Naive B cell (primary cell): Measurements from ENCODE around the gene TBL1X. TPM values are rescaled to one million over a fixed set of nuclear protein-coding genes. Genes with fewer than 3 reads are reported as not detected.

Experiments
- ATAC-seq, 2 donors: fragments of 150-1000 bp; cut with Tn5 transposase; 2 replicates each; pipeline ENCODE4 v1.10.0; 2021; ENCODE audit warnings: low read depth in 2 of 2, mild to moderate bottlenecking in 2 of 2, moderate library complexity in 2 of 2
- DNase-seq: peaks from one replicate; pipeline ENCODE4 v3.0.0; 2022
- H3K27ac Mint-ChIP-seq, 6 donors: one replicate each; pipeline ENCODE4 v1.8.0; 2020 to 2022; ENCODE audit warnings: mild to moderate bottlenecking in 6 of 6, mixed read lengths in 6 of 6, moderate library complexity in 5 of 6, inconsistent platforms in 2 of 6
- H3K27me3 Mint-ChIP-seq, 3 donors: one replicate each; pipeline ENCODE4 v1.8.0; 2021 to 2022; ENCODE audit warnings: mixed read lengths in 3 of 3, mild to moderate bottlenecking in 1 of 3
- H3K36me3 Mint-ChIP-seq, 2 donors: one replicate each; pipeline ENCODE4 v1.8.0; 2020 to 2022; ENCODE audit warnings: mixed read lengths in 2 of 2, inconsistent platforms in 1 of 2, mild to moderate bottlenecking in 1 of 2
- H3K4me1 Mint-ChIP-seq, 3 donors: one replicate each; pipeline ENCODE4 v1.8.0; 2020 to 2022; ENCODE audit warnings: mixed read lengths in 3 of 3, inconsistent platforms in 1 of 3, mild to moderate bottlenecking in 1 of 3, moderate library complexity in 1 of 3
- H3K4me3 Mint-ChIP-seq, 8 donors: one replicate each; pipeline ENCODE4 v1.8.0; 2020 to 2022; ENCODE audit warnings: mild to moderate bottlenecking in 8 of 8, mixed read lengths in 8 of 8, moderate library complexity in 8 of 8, inconsistent platforms in 2 of 8
- H3K9me3 Mint-ChIP-seq, 7 donors: one replicate each; pipeline ENCODE4 v1.8.0; 2020 to 2022; ENCODE audit warnings: mixed read lengths in 7 of 7, mild to moderate bottlenecking in 5 of 7, inconsistent platforms in 2 of 7, moderate library complexity in 1 of 7
- polyA plus RNA-seq, 6 donors: library from polyadenylated mRNA; unstranded; fragments of 300-500 nt; fragmentation: Illumina TruSeq; gene quantifications; one replicate each; pipeline ENCODE4 v1.2.3, GENCODE V29; 2021; ENCODE audit warnings: low read depth in 6 of 6

Gene TBL1X
- polyA plus RNA-seq, 6 donors from 2014 or later: 14.0 to 26.8 (median 18.8) TPM

DNA sequence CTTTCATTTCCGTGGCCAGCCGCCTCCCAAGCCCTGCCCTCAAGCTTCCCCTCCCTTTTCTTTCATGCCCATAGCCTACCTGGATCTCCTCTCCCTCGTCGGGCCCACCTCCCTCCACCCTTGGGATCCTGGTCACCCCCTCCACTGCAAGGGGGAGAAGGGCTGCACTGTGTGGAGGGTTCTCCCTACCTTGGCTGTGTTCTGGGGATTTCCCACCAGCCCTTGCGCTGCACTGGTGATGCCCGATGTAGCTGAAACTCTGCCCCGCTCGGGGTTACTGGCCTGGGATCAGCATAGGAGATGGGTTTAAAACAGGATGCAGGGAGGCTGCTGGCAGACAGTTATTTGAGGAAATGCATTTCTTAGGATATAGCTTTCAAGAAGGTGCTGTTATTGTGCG, 128.9 kb downstream of the TBL1X start:
- peaks cover 0 to 20% of the 10 kb centered on the region in 2 donors for H3K36me3 Mint-ChIP-seq
- peak; percentile 30 to 35 for ATAC-seq
- H3K27me3 Mint-ChIP-seq: no peaks in the 10 kb centered on the region
- peak overlapping the region in 1 of 6 donors; percentile 49 for H3K27ac Mint-ChIP-seq
- H3K4me3 Mint-ChIP-seq: peak overlapping the region in 2 of 8 donors; percentile 9 to 68
- no peak for DNase-seq
- peaks cover 22 to 25% (median 24%) of the 10 kb centered on the region in 3 donors for H3K4me1 Mint-ChIP-seq
- H3K9me3 Mint-ChIP-seq: peaks cover 0 to 18% (median 13%) of the 10 kb centered on the region in 7 donors

GRCh38 chrX:9595174-9595573, 130.3 kb downstream of the TBL1X start:
- ATAC-seq: no peak
- H3K27ac Mint-ChIP-seq: peak overlapping the region in 1 of 6 donors; percentile 67
- no peak for DNase-seq
- H3K4me1 Mint-ChIP-seq: peaks cover 20 to 25% (median 22%) of the 10 kb centered on the region in 3 donors
- H3K4me3 Mint-ChIP-seq: no peak overlapping the region
- H3K27me3 Mint-ChIP-seq: no peaks in the 10 kb centered on the region
- peaks cover 0 to 20% of the 10 kb centered on the region in 2 donors for H3K36me3 Mint-ChIP-seq
- peaks cover 4 to 16% (median 11%) of the 10 kb centered on the region in 7 donors for H3K9me3 Mint-ChIP-seq

DNA sequence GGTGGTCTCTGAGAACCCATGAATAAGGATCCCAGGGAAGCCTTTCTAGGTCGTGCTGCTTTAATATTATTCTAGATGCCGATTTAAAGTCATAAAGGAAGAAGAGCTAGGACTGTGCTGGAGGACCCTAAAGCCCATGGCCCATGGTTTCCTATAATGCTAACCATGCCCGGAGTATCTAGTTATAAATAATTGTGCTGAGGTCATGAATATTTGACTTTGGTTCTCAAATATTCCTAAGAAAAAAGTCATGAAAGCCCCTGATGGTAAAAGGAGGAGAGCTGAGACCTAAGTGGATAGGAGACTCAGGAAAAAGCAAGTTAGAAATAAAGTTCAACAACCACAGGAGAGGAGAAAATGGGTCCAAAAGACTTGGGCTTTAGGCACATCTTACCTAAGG, 132.0 kb downstream of the TBL1X start:
- Mint-ChIP-seq H3K4me3 (peak overlapping the region in 1 of 8 donors; percentile 70), H3K27ac (no peak overlapping the region)
- no peak for ATAC-seq

DNA sequence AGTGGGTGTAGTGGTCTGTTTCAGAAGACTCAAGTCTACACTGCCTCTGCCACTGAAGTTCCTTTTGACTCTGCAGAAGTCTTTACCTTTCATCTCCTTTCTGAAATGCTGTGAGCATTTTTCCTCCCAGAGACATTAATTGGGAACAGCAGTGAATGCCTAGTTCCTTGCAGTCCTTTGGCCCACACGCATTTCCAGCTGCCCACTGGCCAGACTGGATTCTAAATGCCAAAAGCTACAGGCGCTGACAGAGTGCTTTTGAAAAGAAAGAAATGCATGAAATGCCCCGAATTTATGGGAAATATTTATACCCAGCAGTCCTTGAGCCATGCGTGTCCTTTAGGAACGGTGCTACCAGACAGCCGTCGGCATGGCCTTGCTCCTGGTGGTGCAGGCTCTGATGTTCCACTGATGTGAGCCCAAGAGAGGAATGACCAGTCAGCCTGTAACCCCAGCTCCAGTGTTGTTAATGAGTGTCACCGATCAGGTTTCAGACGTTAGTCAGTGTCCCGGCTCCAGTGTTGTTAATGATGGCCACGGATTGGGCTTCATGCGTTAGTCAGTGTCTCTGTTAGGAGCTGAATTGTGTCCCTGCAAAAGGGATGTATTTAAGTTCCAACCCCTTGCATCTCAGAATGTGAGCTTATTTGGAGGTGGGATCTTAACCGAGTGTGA, 132.6 kb downstream of the TBL1X start:
- no peak for DNase-seq
- Mint-ChIP-seq H3K4me3 (peak overlapping the region in 2 of 8 donors; percentile 7 to 33), H3K27me3 (no peaks in the 10 kb centered on the region), H3K36me3 (peaks cover 0 to 4% of the 10 kb centered on the region in 2 donors), H3K9me3 (peaks cover under 1 to 5% (median 2%) of the 10 kb centered on the region in 7 donors), H3K27ac (no peak overlapping the region), H3K4me1 (peaks cover 29 to 45% (median 32%) of the 10 kb centered on the region in 3 donors)
- no peak for ATAC-seq

More for the DNA sequence above, 132.0 kb downstream of the TBL1X start:
- H3K9me3 Mint-ChIP-seq: peaks cover 4 to 8% (median 7%) of the 10 kb centered on the region in 7 donors
- no peak for DNase-seq
- H3K27me3 Mint-ChIP-seq: no peaks in the 10 kb centered on the region
- H3K36me3 Mint-ChIP-seq: peaks cover 0 to 11% of the 10 kb centered on the region in 2 donors
- peaks cover 26 to 38% (median 32%) of the 10 kb centered on the region in 3 donors for H3K4me1 Mint-ChIP-seq

GRCh38 chrX:9598344-9598743, 133.5 kb downstream of the TBL1X start:
- no peaks in the 10 kb centered on the region for H3K36me3 Mint-ChIP-seq
- H3K27me3 Mint-ChIP-seq: no peaks in the 10 kb centered on the region
- no peak overlapping the region for H3K4me3 Mint-ChIP-seq
- no peak for DNase-seq
- no peak for ATAC-seq
- peaks cover 23 to 47% (median 28%) of the 10 kb centered on the region in 3 donors for H3K4me1 Mint-ChIP-seq
- peaks cover 0 to 4% (median 0%) of the 10 kb centered on the region in 7 donors for H3K9me3 Mint-ChIP-seq
- H3K27ac Mint-ChIP-seq: no peak overlapping the region

GRCh38 chrX:9604111-9604907, 139.5 kb downstream of the TBL1X start:
- Mint-ChIP-seq H3K4me1 (peaks cover 19 to 48% (median 24%) of the 10 kb centered on the region in 3 donors), H3K36me3 (no peaks in the 10 kb centered on the region), H3K27me3 (no peaks in the 10 kb centered on the region), H3K9me3 (peaks cover 0 to 4% (median 0%) of the 10 kb centered on the region in 7 donors), H3K4me3 (peak overlapping the region in 1 of 8 donors; percentile 40), H3K27ac (no peak overlapping the region)
- ATAC-seq (no peak), DNase-seq (no peak)

DNA sequence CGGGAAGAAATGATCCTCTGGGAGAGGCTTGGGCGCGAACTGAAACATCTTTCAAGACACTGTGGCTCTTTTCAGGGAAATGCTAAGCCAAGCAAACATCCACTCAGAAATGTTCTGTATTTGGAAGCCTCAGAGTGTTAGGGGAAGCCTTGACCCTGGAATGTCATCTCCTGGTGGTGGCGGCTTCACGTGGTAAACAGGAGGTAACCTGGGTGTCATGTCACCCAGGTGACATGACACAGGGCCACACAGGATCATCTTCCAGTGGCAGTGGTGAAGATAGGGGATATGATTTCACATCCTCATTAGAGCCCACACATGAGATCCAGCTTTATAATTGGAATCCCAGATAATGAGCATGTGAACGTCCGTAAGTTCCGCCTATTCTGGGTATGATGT, 140.0 kb downstream of the TBL1X start:
- peak overlapping the region in 1 of 8 donors; percentile 35 for H3K4me3 Mint-ChIP-seq
- H3K9me3 Mint-ChIP-seq: peaks cover 0 to 2% (median 0%) of the 10 kb centered on the region in 7 donors
- no peaks in the 10 kb centered on the region for H3K27me3 Mint-ChIP-seq
- ATAC-seq (no peak), DNase-seq (no peak)
- no peaks in the 10 kb centered on the region for H3K36me3 Mint-ChIP-seq
- no peak overlapping the region for H3K27ac Mint-ChIP-seq
- peaks cover 21 to 50% (median 24%) of the 10 kb centered on the region in 3 donors for H3K4me1 Mint-ChIP-seq

DNA sequence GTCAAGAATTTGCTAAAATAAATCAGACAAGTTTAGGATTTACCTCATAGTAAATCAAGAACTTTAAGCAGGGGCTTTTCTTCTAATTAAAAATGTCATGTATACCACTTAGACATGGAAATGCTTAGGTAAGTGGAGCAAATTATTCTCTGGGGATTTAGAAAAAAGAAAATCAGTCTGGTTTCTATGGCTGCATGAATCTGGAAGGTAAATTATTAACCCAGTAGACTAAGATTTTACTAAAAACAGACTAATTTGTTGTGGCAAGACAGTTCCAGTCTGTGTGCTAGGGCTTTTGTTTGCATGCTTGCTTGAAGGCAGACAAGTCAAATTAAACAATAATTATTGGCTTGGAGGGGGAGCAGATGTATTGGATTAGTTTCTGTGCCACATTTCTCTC, 140.6 kb downstream of the TBL1X start:
- no peaks in the 10 kb centered on the region for H3K36me3 Mint-ChIP-seq
- no peak overlapping the region for H3K27ac Mint-ChIP-seq

GRCh38 chrX:9606971-9607370, 142.1 kb downstream of the TBL1X start:
- peaks cover 0 to 2% (median 0%) of the 10 kb centered on the region in 7 donors for H3K9me3 Mint-ChIP-seq
- H3K36me3 Mint-ChIP-seq: no peaks in the 10 kb centered on the region
- DNase-seq (no peak), ATAC-seq (no peak)
- H3K27me3 Mint-ChIP-seq: no peaks in the 10 kb centered on the region
- H3K4me1 Mint-ChIP-seq: peaks cover 12 to 50% (median 16%) of the 10 kb centered on the region in 3 donors
- peak overlapping the region in 1 of 6 donors; percentile 10 for H3K27ac Mint-ChIP-seq
- no peak overlapping the region for H3K4me3 Mint-ChIP-seq

More for the DNA sequence above, 140.6 kb downstream of the TBL1X start:
- Mint-ChIP-seq H3K4me1 (peaks cover 21 to 52% (median 24%) of the 10 kb centered on the region in 3 donors), H3K27me3 (no peaks in the 10 kb centered on the region), H3K9me3 (peaks cover 0 to 2% (median 0%) of the 10 kb centered on the region in 7 donors), H3K4me3 (no peak overlapping the region)
- no peak for DNase-seq
- ATAC-seq: no peak

GRCh38 chrX:9609499-9609898, 144.6 kb downstream of the TBL1X start:
- peaks cover 0 to 2% (median 0%) of the 10 kb centered on the region in 7 donors for H3K9me3 Mint-ChIP-seq
- DNase-seq (no peak), ATAC-seq (no peak)
- no peak overlapping the region for H3K4me3 Mint-ChIP-seq
- H3K27me3 Mint-ChIP-seq: no peaks in the 10 kb centered on the region
- H3K27ac Mint-ChIP-seq: peak overlapping the region in 3 of 6 donors; percentile 12 to 92 (median 41)
- H3K36me3 Mint-ChIP-seq: no peaks in the 10 kb centered on the region
- H3K4me1 Mint-ChIP-seq: peaks cover 0 to 30% (median 10%) of the 10 kb centered on the region in 3 donors

- peak overlapping the region in 1 of 6 donors; percentile 75 for H3K27ac Mint-ChIP-seq
- DNase-seq: no peak
These were observed 145.1 kb downstream of the TBL1X start for GRCh38 chrX:9609987-9610386.

GRCh38 chrX:9610771-9611392, 146.0 kb downstream of the TBL1X start:
- no peak for DNase-seq
- H3K27me3 Mint-ChIP-seq: no peaks in the 10 kb centered on the region
- H3K4me3 Mint-ChIP-seq: no peak overlapping the region
- ATAC-seq: no peak
- peaks cover 0 to 2% (median 0%) of the 10 kb centered on the region in 7 donors for H3K9me3 Mint-ChIP-seq
- no peaks in the 10 kb centered on the region for H3K36me3 Mint-ChIP-seq
- peaks cover 0 to 34% (median 10%) of the 10 kb centered on the region in 3 donors for H3K4me1 Mint-ChIP-seq
- H3K27ac Mint-ChIP-seq: peak overlapping the region in 1 of 6 donors; percentile 45

More at GRCh38 chrX:9609987-9610386, 145.1 kb downstream of the TBL1X start:
- Mint-ChIP-seq H3K9me3 (peaks cover 0 to 2% (median 0%) of the 10 kb centered on the region in 7 donors), H3K36me3 (no peaks in the 10 kb centered on the region), H3K4me3 (peak overlapping the region in 1 of 8 donors; percentile 69), H3K4me1 (peaks cover 0 to 31% (median 10%) of the 10 kb centered on the region in 3 donors), H3K27me3 (no peaks in the 10 kb centered on the region)
- no peak for ATAC-seq
